ENCODE data around the gene PDGFA. TPM values are rescaled to one million over a fixed set of nuclear protein-coding genes. Genes with fewer than 3 reads are reported as not detected.

Gene PDGFA
- total RNA-seq, 1 experiment from 2014 or later: 35.8 TPM

GRCh38 chr7:460374-461116 is 59.1 kb downstream of the PDGFA start:
- Mint-ChIP-seq H3K4me1 (peaks cover 12 to 21% of the 10 kb centered on the region in 2 experiments), H3K9me3 (no peaks in the 10 kb centered on the region), H3K4me3 (no peak overlapping the region), H3K27me3 (ENCODE audit: low read depth) (no peaks in the 10 kb centered on the region), H3K36me3 (ENCODE audit: insufficient read depth in 1 of 3, low read depth in 3 of 3) (no peaks in the 10 kb centered on the region), H3K27ac (peak overlapping the region in 2 of 3 experiments; percentile 76 to 81; a peak in 2 of 7 replicates)
- H2BK20ac ChIP-seq (ENCODE audit: low read depth, low read length, poor library complexity, severe bottlenecking): no peak overlapping the region
- no peak overlapping the region for H3K14ac ChIP-seq (ENCODE audit: insufficient read depth, low read length)
- no peaks in the 10 kb centered on the region for H3K79me2 ChIP-seq (ENCODE audit: insufficient read depth, low read length)
- H3K4me1 ChIP-seq (ENCODE audit: insufficient read depth, low read length): no peaks in the 10 kb centered on the region
- H3K27me3 ChIP-seq (ENCODE audit: insufficient read depth, low read length): no peaks in the 10 kb centered on the region
- H3K56ac ChIP-seq (ENCODE audit: insufficient read length, low read depth, low read length): no peak overlapping the region
- H3K4me2 ChIP-seq (ENCODE audit: insufficient read depth, insufficient read length, low read length): no peak overlapping the region
- H3K23ac ChIP-seq (ENCODE audit: insufficient read length, low read depth, low read length): no peak overlapping the region
- H3K23me2 ChIP-seq (ENCODE audit: insufficient read length, low read depth, low read length, poor library complexity, severe bottlenecking): no peaks in the 10 kb centered on the region
- H4K20me1 ChIP-seq (ENCODE audit: control insufficient read depth, insufficient read depth, insufficient read length): no peaks in the 10 kb centered on the region
- no peak overlapping the region for H2BK12ac ChIP-seq (ENCODE audit: insufficient read length, low read depth, low read length)
- no peak overlapping the region for H3K18ac ChIP-seq (ENCODE audit: insufficient read length, low read depth, low read length)
- H4K8ac ChIP-seq (replicated peaks; ENCODE audit: insufficient read length, low read depth, low read length): no peak overlapping the region
- no peak overlapping the region for H2AFZ ChIP-seq (ENCODE audit: low read length)
- DNase-seq: peak; percentile 72
- no peak overlapping the region for H3K9ac ChIP-seq (ENCODE audit: extremely low read depth, insufficient read length, low read length)
- no peak overlapping the region for H4K5ac ChIP-seq (ENCODE audit: insufficient read length, low read depth, low read length)
- no peak overlapping the region for H3T11ph ChIP-seq (ENCODE audit: low read length)
- no CpG with 5 or more reads among the region's 26 CpGs for WGBS (ENCODE audit: extremely low coverage, insufficient read length, low lambda C conversion rate)
- H2AK5ac ChIP-seq (ENCODE audit: insufficient read length, low read length): no peak overlapping the region
- H3K9me3 ChIP-seq (ENCODE audit: control insufficient read depth, low read depth, low read length): no peaks in the 10 kb centered on the region
- H3K4ac ChIP-seq (ENCODE audit: low read depth, low read length): no peak overlapping the region
- no peak overlapping the region for H2BK15ac ChIP-seq (ENCODE audit: low read depth, low read length)
- no peaks in the 10 kb centered on the region for H3K79me1 ChIP-seq (ENCODE audit: insufficient read depth, low read depth, low read length, poor library complexity, severe bottlenecking)
- H3K27ac ChIP-seq (ENCODE audit: insufficient read length, low read depth, low read length): no peak overlapping the region
- no peak for TF ChIP-seq CTCF (conservative IDR thresholded peaks at IDR 0.05)
- no peak overlapping the region for H2BK5ac ChIP-seq (ENCODE audit: insufficient read length, low read length)
- H4K91ac ChIP-seq (ENCODE audit: insufficient read length, low read depth, low read length): no peak overlapping the region
- no peak overlapping the region for H2BK120ac ChIP-seq (ENCODE audit: low read depth, low read length, poor library complexity, severe bottlenecking)

All from H9 (cell line).